Panc1 (cell line): ENCODE data around the gene TNRC18.

Experiments
- CTCF ChIP-seq: fragments of 450-650 bp; IDR thresholded peaks from 2 replicates; pipeline ENCODE4 v1.5.1; 2017; ENCODE audit warnings: mild to moderate bottlenecking
- POLR2AphosphoS5 ChIP-seq: IDR thresholded peaks from 2 replicates; pipeline ENCODE4 v1.6.1; 2012; ENCODE audit warnings: mild to moderate bottlenecking, low read depth, low read length, moderate library complexity
- REST ChIP-seq, 2 experiments: IDR thresholded peaks; 2 replicates each; pipeline ENCODE4 v1.6.1; 2011 to 2012; ENCODE audit warnings: low read depth in 2 of 2, control low read depth in 1 of 2, low read length in 1 of 2, mild to moderate bottlenecking in 1 of 2, moderate library complexity in 1 of 2; ENCODE audit not compliant: insufficient read depth in 1 of 2
- TCF7L2 ChIP-seq: IDR thresholded peaks from 2 replicates; pipeline ENCODE4 v1.6.1; 2011; ENCODE audit warnings: mild to moderate bottlenecking, low read depth, low read length, inconsistent platforms

GRCh38 chr7:5363729-5364128 lies 59.9 kb downstream of the TNRC18 start:
- no peak for TF ChIP-seq CTCF
- no peak for TF ChIP-seq POLR2AphosphoS5
- TF ChIP-seq REST (IDR thresholded peaks at IDR 0.05; ENCODE audit: insufficient read depth in 1 of 2, low read depth in 2 of 2, low read length in 1 of 2) = no peak
- no peak for TF ChIP-seq TCF7L2
